ENCODE data around the gene AURKAIP1. TPM values are rescaled to one million over a fixed set of nuclear protein-coding genes. Genes with fewer than 3 reads are reported as not detected.
A peak's percentile ranks its signal among the peaks of the same experiment; 100 is the strongest.
"Not testable (repeated sequence)": the region's sequence is repeated elsewhere in the genome, so short reads cannot be mapped to it uniquely, and the experiment has no call there.

AURKAIP1 gene
- total and polyA plus RNA-seq, 4 experiments from 2014 or later, result 60.4 to 179 (median 116) TPM

DNA sequence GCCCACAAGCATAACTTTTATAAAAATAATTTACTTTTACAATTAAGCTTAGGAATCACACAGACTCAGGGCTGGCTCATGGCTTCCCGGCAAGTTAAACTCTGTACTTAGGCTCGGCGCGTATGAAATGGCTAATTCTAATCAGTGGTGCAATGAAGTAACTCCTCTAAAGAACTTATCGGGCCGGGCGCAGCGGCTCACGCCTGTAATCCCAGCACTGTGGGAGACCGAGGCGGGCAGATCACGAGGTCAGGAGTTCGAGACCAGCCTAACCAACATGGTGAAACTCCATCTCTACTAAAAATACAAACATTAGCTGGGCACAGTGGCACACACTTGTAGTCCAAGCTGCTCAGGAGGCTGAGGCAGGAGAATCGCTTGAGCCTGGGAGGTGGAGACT lies 4.9 kb downstream of the AURKAIP1 start:
- CTCF ChIA-PET (ENCODE audit: partially characterized antibody), result interaction anchor here (0.6 to 1.8 kb wide), 3 partner anchors 30 to 419 kb away, joined by 3 to 5 read pairs (median 4); no protein-coding TSS in a partner anchor
- Mint-ChIP-seq H3K27ac (peak overlapping the region in 5 of 7 donors; percentile 18 to 84 (median 52)), H3K4me3 (peak overlapping the region in 3 of 8 donors; percentile 20 to 60 (median 40)), H3K36me3 (peaks cover 0 to 12% of the 10 kb centered on the region in 2 donors), H3K4me1 (peaks cover 3 to 37% (median 23%) of the 10 kb centered on the region in 4 donors)
- H3K4me3 ChIP-seq (ENCODE audit: low read length in 2 of 2); H3K27me3 Mint-ChIP-seq; intact Hi-C loops (cut with micrococcal nuclease); H3K27me3 ChIP-seq (ENCODE audit: insufficient read depth, low read length); H3K27ac ChIP-seq (ENCODE audit: low read depth, low read length); H3K36me3 ChIP-seq (ENCODE audit: insufficient read depth, low read length); DNase-seq; H3K9me3 ChIP-seq (ENCODE audit: control insufficient read depth in 1 of 2, low read length in 2 of 2); H3K9me3 Mint-ChIP-seq: not testable (repeated sequence)
- POLR2A ChIA-PET (ENCODE audit: partially characterized antibody), result interaction anchor here (1.1 to 10.2 kb wide), 4 partner anchors 16 to 37 kb away, joined by 3 to 149 read pairs (median 38); partner anchors contain the start of genes CCNL2 and MRPL20
- H3K4me1 ChIP-seq (ENCODE audit: insufficient read depth, low read length), result peaks cover 40% of the 10 kb centered on the region

DNA sequence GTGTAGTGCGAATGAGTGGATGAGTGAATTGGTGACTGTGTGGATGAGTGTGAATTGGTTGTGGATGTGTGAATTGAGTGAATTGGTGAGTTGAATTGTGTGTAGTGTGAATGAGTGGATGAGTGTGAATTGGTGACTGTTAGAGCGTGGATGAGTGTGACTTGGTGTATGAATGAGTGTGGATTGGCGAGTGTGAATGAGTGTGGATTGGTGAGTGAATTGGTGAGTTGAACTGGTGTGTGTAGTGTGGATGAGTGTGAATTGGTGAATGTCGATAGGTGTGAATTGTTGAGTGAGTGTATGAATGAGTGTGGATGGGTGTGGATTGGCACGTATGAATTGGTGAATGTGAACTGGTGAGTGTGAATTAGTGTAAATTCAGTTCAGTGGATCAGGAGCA lies 7.7 kb downstream of the AURKAIP1 start:
- no peaks in the 10 kb centered on the region for H3K9me3 ChIP-seq (ENCODE audit: control insufficient read depth in 1 of 2, low read length in 2 of 2)
- POLR2A ChIA-PET (ENCODE audit: partially characterized antibody), result no interaction called here
- DNase-seq, result peak in 1 of 5 donors; percentile 27
- CTCF ChIA-PET (ENCODE audit: partially characterized antibody), result no interaction called here
- no peaks in the 10 kb centered on the region for H3K9me3 Mint-ChIP-seq
- no peak overlapping the region for H3K27ac Mint-ChIP-seq
- H3K4me3 ChIP-seq (ENCODE audit: low read length in 2 of 2), result no peak overlapping the region
- no peak overlapping the region for H3K27ac ChIP-seq (ENCODE audit: low read depth, low read length)
- no peaks in the 10 kb centered on the region for H3K27me3 Mint-ChIP-seq
- no peak overlapping the region for H3K4me3 Mint-ChIP-seq
- H3K36me3 Mint-ChIP-seq, result peaks cover 0 to 3% of the 10 kb centered on the region in 2 donors
- H3K4me1 Mint-ChIP-seq, result peaks cover 0 to 23% (median 14%) of the 10 kb centered on the region in 4 donors
- intact Hi-C loops (cut with micrococcal nuclease), result no loop called here
- peaks cover 18% of the 10 kb centered on the region for H3K4me1 ChIP-seq (ENCODE audit: insufficient read depth, low read length)
- no peaks in the 10 kb centered on the region for H3K27me3 ChIP-seq (ENCODE audit: insufficient read depth, low read length)
- H3K36me3 ChIP-seq (ENCODE audit: insufficient read depth, low read length), result no peaks in the 10 kb centered on the region

DNA sequence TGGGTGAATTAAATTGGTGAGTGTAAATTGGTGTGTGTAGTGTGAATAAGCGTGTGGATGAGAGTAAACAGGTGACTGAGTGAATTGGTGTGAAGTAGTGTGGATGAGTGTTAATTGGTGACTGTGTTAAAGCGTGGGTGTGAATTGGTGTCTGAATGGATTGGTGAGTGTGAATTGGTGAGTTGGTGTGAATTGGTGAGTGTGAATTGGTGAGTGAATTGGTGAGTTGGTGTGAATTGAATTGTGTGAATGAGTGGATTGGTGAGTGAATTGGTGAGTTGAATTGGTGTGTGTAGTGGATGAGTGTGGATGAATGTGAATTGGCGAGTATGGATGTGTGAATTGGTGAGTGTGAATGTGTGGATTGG lies 8.3 kb downstream of the AURKAIP1 start:
- Mint-ChIP-seq H3K27ac (no peak overlapping the region), H3K9me3 (no peaks in the 10 kb centered on the region), H3K4me1 (peaks cover 0 to 19% (median 11%) of the 10 kb centered on the region in 4 donors), H3K27me3 (no peaks in the 10 kb centered on the region), H3K4me3 (no peak overlapping the region), H3K36me3 (peaks cover 0 to 3% of the 10 kb centered on the region in 2 donors)
- H3K36me3 ChIP-seq (ENCODE audit: insufficient read depth, low read length), result no peaks in the 10 kb centered on the region
- CTCF ChIA-PET (ENCODE audit: partially characterized antibody), result no interaction called here
- H3K27ac ChIP-seq (ENCODE audit: low read depth, low read length), result no peak overlapping the region
- POLR2A ChIA-PET (ENCODE audit: partially characterized antibody), result no interaction called here
- intact Hi-C loops (cut with micrococcal nuclease), result no loop called here
- no peak for DNase-seq
- H3K27me3 ChIP-seq (ENCODE audit: insufficient read depth, low read length), result no peaks in the 10 kb centered on the region
- H3K9me3 ChIP-seq (ENCODE audit: control insufficient read depth in 1 of 2, low read length in 2 of 2), result no peaks in the 10 kb centered on the region
- H3K4me3 ChIP-seq (ENCODE audit: low read length in 2 of 2), result no peak overlapping the region
- H3K4me1 ChIP-seq (ENCODE audit: insufficient read depth, low read length), result peaks cover 12% of the 10 kb centered on the region

DNA sequence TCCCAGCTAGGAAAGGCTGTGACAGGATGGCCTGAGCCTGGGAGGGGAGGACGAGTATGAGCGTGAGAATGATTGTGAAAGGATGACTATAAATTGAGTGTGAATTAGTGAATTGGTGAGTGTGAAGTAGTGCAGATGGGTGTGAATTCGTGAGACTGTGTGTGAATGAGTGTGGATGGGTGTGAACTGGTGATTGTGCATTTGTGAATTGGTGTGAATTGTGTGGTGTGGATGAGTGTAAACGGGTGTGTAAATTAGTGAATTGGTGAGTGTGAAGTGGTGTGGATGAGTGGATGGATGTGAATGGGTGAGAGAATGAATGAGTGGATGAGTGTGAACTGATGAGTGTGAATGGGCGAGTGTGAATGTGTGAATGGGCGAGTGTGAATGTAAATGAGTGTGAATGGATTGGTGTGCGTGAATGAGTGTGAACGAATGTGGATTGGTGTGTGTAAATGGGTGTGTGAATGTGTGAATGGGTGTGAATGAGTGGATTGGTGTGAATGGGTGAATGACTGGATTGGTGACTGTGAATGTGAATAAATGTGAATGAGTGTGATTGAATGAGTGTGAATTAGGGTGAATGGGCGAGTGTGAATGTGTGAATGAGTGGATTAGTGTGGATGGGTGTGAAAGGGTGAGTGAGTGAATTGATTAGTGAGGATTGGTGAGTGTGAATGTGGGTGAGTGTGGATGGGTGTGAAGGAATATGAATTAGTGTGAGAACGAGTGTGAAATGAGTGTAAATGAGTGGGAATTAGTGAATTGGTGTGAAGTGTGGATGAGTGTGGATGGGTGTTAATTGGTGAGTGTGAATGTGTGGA lies 8.9 kb downstream of the AURKAIP1 start:
- H3K27me3 ChIP-seq (ENCODE audit: insufficient read depth, low read length), result no peaks in the 10 kb centered on the region
- no peak for DNase-seq
- intact Hi-C loops (cut with micrococcal nuclease), result no loop called here
- H3K4me1 ChIP-seq (ENCODE audit: insufficient read depth, low read length), result peaks cover 6% of the 10 kb centered on the region
- no peak overlapping the region for H3K27ac Mint-ChIP-seq
- no peaks in the 10 kb centered on the region for H3K36me3 ChIP-seq (ENCODE audit: insufficient read depth, low read length)
- no peak overlapping the region for H3K4me3 ChIP-seq (ENCODE audit: low read length in 2 of 2)
- H3K4me3 Mint-ChIP-seq, result no peak overlapping the region
- H3K9me3 Mint-ChIP-seq, result no peaks in the 10 kb centered on the region
- H3K4me1 Mint-ChIP-seq, result peaks cover 0 to 13% (median 6%) of the 10 kb centered on the region in 4 donors
- no peaks in the 10 kb centered on the region for H3K27me3 Mint-ChIP-seq
- H3K36me3 Mint-ChIP-seq, result no peaks in the 10 kb centered on the region
- CTCF ChIA-PET (ENCODE audit: partially characterized antibody), result no interaction called here
- no peak overlapping the region for H3K27ac ChIP-seq (ENCODE audit: low read depth, low read length)
- POLR2A ChIA-PET (ENCODE audit: partially characterized antibody), result interaction anchor here (1.0 kb wide), 1 partner anchor 8 kb away, joined by 3 read pairs; no protein-coding TSS in a partner anchor
- no peaks in the 10 kb centered on the region for H3K9me3 ChIP-seq (ENCODE audit: control insufficient read depth in 1 of 2, low read length in 2 of 2)

DNA sequence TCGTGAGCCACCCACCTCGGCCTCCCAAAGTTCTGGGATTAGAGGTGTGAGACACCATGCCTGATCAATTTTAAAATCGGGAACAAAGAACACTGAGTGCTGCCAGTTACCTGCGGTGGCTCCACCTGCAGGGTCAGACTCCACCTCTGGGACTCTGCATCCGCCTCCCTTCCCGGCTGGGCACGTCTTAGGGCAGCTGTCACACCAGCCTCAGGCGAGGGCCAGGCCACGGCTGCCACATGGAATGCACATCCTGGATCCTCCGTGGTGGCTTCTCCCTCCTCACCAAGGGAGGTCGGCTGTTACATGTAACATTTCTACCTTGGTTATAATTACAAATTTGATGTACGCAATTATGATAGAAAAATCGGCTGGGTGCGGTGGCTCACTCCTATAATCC lies 10.7 kb downstream of the AURKAIP1 start:
- Histone ChIP-seq H3K4me1 (ENCODE audit: insufficient read depth, low read length) (no peaks in the 10 kb centered on the region), H3K27me3 (ENCODE audit: insufficient read depth, low read length) (no peaks in the 10 kb centered on the region), H3K4me3 (ENCODE audit: low read length in 2 of 2) (no peak overlapping the region), H3K27ac (ENCODE audit: low read depth, low read length) (no peak overlapping the region), H3K9me3 (ENCODE audit: control insufficient read depth in 1 of 2, low read length in 2 of 2) (no peaks in the 10 kb centered on the region), H3K36me3 (ENCODE audit: insufficient read depth, low read length) (no peaks in the 10 kb centered on the region)
- Mint-ChIP-seq H3K9me3 (no peaks in the 10 kb centered on the region), H3K27me3 (peaks cover under 1 to 2% of the 10 kb centered on the region in 2 donors), H3K36me3 (no peaks in the 10 kb centered on the region), H3K27ac (no peak overlapping the region), H3K4me3 (no peak overlapping the region), H3K4me1 (peaks cover 2 to 6% (median 4%) of the 10 kb centered on the region in 4 donors)
- POLR2A ChIA-PET (ENCODE audit: partially characterized antibody), result no interaction called here
- intact Hi-C loops (cut with micrococcal nuclease), result no loop called here
- CTCF ChIA-PET (ENCODE audit: partially characterized antibody), result no interaction called here
- no peak for DNase-seq

DNA sequence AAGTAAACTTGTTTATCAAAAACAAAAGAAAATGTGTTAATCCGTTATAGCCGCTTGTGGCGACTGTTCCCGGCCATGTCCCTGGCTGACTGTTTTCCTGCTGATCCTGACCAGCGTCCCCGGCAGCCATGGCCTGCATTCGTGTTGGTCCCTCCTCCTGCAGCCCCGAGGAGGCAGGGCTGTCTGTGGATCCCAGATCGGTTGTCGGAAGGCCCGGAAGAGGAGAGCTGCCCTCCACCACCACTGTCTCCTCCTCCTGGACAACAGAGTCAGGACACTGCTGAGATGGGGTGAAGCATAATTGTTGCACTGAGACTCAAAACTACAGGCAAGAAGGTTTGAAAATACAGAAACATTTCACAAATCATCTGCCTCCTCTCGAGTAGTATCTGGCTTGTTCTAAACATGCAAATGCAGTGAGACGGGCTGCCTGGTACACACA lies 13.0 kb downstream of the AURKAIP1 start:
- H3K4me3 Mint-ChIP-seq, result no peak overlapping the region

DNA sequence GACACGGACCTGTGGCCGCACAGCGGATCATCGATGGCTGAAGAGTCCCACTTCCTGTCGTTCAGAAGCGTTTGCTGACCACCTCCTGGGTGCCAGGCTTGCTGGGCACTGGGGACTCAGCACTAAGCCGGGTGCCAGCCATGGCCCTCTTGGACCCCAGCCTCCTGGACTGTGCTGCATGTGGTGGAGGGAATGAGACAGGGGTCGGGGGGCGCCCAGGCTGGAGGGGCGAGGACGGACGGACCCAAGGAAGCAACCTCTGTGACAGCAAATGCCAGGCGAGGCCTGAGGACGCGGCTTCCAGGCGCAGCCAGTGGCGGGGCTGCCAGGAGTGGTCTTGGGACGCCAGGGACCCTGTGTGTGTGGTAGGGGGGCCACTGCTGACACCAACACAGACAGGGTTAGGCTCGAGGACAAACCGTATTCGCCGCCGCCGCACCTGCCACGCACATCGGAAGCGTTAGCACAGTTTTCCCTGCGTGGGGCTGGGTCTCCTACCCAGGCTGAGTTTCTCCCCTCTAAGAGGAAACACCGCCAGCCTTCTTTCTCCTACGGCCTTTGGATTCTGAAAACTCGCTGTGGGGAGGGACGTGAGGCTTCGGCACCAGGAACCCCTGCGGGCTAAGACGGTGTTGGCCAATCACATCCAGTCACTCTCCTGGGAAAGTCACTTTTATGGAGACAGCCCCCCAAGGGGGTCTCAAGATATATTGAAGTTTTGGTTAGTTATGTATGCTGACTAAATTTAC lies 13.6 kb downstream of the AURKAIP1 start:
- H3K27ac Mint-ChIP-seq, result no peak overlapping the region
- H3K27me3 ChIP-seq (ENCODE audit: insufficient read depth, low read length), result no peaks in the 10 kb centered on the region
- POLR2A ChIA-PET (ENCODE audit: partially characterized antibody), result no interaction called here

More for the DNA sequence above, 13.0 kb downstream of the AURKAIP1 start:
- H3K36me3 ChIP-seq (ENCODE audit: insufficient read depth, low read length), result no peaks in the 10 kb centered on the region
- no peaks in the 10 kb centered on the region for H3K27me3 ChIP-seq (ENCODE audit: insufficient read depth, low read length)
- Mint-ChIP-seq H3K36me3 (no peaks in the 10 kb centered on the region), H3K27ac (peak overlapping the region in 1 of 7 donors; percentile 43), H3K9me3 (no peaks in the 10 kb centered on the region), H3K4me1 (peaks cover 6 to 10% (median 7%) of the 10 kb centered on the region in 4 donors), H3K27me3 (peaks cover 2 to 6% of the 10 kb centered on the region in 2 donors)
- intact Hi-C loops (cut with micrococcal nuclease), result no loop called here
- H3K4me3 ChIP-seq (ENCODE audit: low read length in 2 of 2), result no peak overlapping the region
- CTCF ChIA-PET (ENCODE audit: partially characterized antibody), result no interaction called here
- POLR2A ChIA-PET (ENCODE audit: partially characterized antibody), result no interaction called here
- H3K9me3 ChIP-seq (ENCODE audit: control insufficient read depth in 1 of 2, low read length in 2 of 2), result no peaks in the 10 kb centered on the region
- no peak for DNase-seq
- no peak overlapping the region for H3K27ac ChIP-seq (ENCODE audit: low read depth, low read length)
- H3K4me1 ChIP-seq (ENCODE audit: insufficient read depth, low read length), result peaks cover 13% of the 10 kb centered on the region

More for the DNA sequence above, 13.6 kb downstream of the AURKAIP1 start:
- Histone ChIP-seq H3K9me3 (ENCODE audit: control insufficient read depth in 1 of 2, low read length in 2 of 2) (no peaks in the 10 kb centered on the region), H3K36me3 (ENCODE audit: insufficient read depth, low read length) (no peaks in the 10 kb centered on the region), H3K27ac (ENCODE audit: low read depth, low read length) (no peak overlapping the region), H3K4me1 (ENCODE audit: insufficient read depth, low read length) (peaks cover 13% of the 10 kb centered on the region), H3K4me3 (ENCODE audit: low read length in 2 of 2) (no peak overlapping the region)
- Mint-ChIP-seq H3K4me3 (no peak overlapping the region), H3K36me3 (no peaks in the 10 kb centered on the region), H3K27me3 (peaks cover 2 to 6% of the 10 kb centered on the region in 2 donors), H3K4me1 (peaks cover 6 to 10% (median 7%) of the 10 kb centered on the region in 4 donors), H3K9me3 (no peaks in the 10 kb centered on the region)
- intact Hi-C loops (cut with micrococcal nuclease), result no loop called here
- no peak for DNase-seq
- CTCF ChIA-PET (ENCODE audit: partially characterized antibody), result no interaction called here

All from CD4-positive, alpha-beta memory T cell (primary cell).